GM12891 (cell line): Measurements from ENCODE around the gene SLIT2.

ENCODE experiments used
- DNase-seq: peaks from one replicate; pipeline ENCODE4 v3.0.0; 2011; ENCODE audit warnings: low spot score; ENCODE audit not compliant: insufficient read length
- FAIRE-seq: peaks from 2 replicates; lab custom pipeline; 2011; peaks lifted over from hg19 to GRCh38; lab: Jason Lieb, UNC
- PAX5 ChIP-seq: IDR thresholded peaks from 2 replicates; pipeline ENCODE4 v1.6.1; 2011; ENCODE audit warnings: low read length, moderate library complexity, mild to moderate bottlenecking; ENCODE audit not compliant: insufficient read depth, severe bottlenecking
- POLR2A ChIP-seq: IDR thresholded peaks from 2 replicates; pipeline ENCODE4 v1.6.1; 2011; ENCODE audit warnings: low read depth, low read length, control low read depth
- POLR2AphosphoS5 ChIP-seq: IDR thresholded peaks from 2 replicates; pipeline ENCODE4 v1.6.1; 2011; ENCODE audit warnings: low read depth, low read length, control low read depth
- POU2F2 ChIP-seq: IDR thresholded peaks from 2 replicates; pipeline ENCODE4 v1.6.1; 2011; ENCODE audit warnings: low read depth, mild to moderate bottlenecking, control low read depth, low read length, moderate library complexity
- SPI1 ChIP-seq: IDR thresholded peaks from 2 replicates; pipeline ENCODE4 v1.6.1; 2011; ENCODE audit warnings: low read depth, low read length, control low read depth
- TAF1 ChIP-seq: IDR thresholded peaks from 2 replicates; pipeline ENCODE4 v1.6.1; 2011; ENCODE audit warnings: low read depth, low read length, control low read depth

Gene SLIT2

DNA sequence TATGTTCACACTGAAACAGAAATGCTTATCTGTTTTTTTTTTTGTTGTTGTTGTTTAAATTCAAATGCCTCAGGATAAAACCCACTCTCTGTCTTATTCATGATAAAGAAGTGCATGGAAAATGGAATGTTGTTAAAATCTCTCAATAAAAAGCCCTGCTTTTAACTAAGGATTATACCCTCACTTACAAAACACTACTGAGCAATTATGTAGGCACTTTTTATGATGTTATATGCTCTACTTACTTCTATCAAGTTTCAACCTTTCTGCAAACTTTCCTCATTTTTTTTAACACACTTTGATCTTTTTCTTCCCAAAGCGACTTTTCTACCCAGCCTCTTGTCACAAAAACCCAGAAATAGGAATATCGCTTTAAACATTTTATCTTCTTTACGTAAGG is 26.5 kb downstream of the SLIT2 start:
- DNase-seq (no peak), FAIRE-seq (no peak)
- TF ChIP-seq POU2F2 (no peak), POLR2AphosphoS5 (no peak), PAX5 (no peak), SPI1 (no peak), TAF1 (no peak), POLR2A (no peak)

DNA sequence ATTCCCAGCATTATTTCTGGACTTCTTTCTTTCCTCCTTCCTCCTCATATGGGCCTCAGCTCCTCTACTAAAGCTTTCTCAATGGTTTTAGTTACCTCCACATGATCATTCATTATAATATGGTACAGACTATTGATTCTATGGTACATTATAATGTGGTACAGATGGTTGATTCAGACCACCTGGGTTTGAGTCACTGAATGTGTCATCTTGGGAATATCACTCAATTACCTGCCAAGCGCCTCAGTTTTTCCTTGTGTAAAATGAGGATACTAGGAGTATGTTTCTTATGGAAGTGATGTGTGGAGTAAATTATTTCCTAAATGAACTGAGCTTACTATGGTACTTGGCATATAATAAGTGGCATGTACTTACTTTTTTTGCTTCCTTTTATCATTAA is 27.7 kb downstream of the SLIT2 start:
- no peak for TF ChIP-seq TAF1
- no peak for TF ChIP-seq POU2F2
- TF ChIP-seq PAX5: no peak
- no peak for TF ChIP-seq POLR2AphosphoS5
- TF ChIP-seq POLR2A: no peak
- TF ChIP-seq SPI1: no peak
- FAIRE-seq (no peak), DNase-seq (no peak)

DNA sequence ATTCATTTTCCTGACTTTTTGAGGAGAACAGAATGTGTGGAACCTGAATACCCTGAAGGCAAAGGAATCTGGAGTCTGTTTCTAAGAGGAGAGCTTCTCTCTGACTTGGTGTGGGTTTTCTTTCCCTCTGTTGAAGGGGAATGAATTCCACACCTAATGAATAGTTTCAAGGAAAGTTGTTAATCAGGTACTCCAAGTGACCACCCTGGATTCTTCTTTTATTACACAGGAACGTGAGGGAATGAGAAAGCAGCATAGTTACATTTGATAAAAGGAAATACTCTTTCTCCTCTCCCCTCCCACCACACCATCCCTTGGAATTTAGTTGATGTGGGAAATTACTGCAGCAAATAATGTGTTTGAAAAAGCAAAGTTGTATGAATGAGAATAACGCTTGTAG is 29.7 kb downstream of the SLIT2 start:
- DNase-seq: no peak
- FAIRE-seq: no peak
- TF ChIP-seq POU2F2: no peak
- TF ChIP-seq SPI1: no peak
- no peak for TF ChIP-seq POLR2AphosphoS5
- TF ChIP-seq TAF1: no peak
- TF ChIP-seq PAX5: no peak
- TF ChIP-seq POLR2A: no peak

DNA sequence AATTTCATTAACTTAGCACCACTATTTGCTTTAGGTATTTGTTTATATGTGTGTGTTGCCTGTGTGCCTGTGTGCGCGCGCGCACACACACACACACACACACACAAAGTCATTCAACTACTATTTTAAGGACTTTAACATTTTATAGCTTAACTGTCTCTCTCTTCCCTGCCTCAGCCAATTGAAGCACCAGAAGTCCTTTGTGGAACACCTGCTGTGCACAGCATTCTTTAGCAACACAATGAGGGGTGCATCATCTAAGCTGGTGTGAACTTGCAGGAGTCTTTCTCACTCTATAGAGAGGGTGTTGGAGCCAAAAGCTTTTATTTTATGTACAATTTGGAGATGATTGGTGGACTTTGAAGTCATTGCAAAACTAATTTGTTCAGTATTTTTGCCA is 31.3 kb downstream of the SLIT2 start:
- FAIRE-seq (no peak), DNase-seq (no peak)
- no peak for TF ChIP-seq POLR2AphosphoS5
- TF ChIP-seq POU2F2: no peak
- TF ChIP-seq SPI1: no peak
- no peak for TF ChIP-seq PAX5
- TF ChIP-seq TAF1: no peak
- TF ChIP-seq POLR2A: no peak

DNA sequence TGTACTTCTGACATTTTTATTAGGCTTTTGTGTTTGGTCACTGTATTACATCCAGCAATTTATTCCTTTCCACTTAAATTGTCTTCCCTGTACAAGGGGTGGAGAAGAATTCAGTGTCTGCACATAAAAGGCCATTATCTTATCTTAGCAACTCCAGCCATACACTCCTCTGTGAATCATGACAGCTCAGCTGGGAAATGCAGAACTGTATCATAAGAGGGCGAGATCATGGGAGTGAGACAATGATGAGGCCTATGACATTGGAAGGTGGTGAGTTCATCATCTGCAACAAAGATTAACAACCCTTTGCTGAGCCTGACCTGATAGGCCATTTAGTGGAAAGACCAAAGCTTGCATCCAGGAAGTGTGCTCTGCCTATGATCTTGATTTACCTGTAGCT is 33.3 kb downstream of the SLIT2 start:
- DNase-seq (no peak), FAIRE-seq (no peak)

DNA sequence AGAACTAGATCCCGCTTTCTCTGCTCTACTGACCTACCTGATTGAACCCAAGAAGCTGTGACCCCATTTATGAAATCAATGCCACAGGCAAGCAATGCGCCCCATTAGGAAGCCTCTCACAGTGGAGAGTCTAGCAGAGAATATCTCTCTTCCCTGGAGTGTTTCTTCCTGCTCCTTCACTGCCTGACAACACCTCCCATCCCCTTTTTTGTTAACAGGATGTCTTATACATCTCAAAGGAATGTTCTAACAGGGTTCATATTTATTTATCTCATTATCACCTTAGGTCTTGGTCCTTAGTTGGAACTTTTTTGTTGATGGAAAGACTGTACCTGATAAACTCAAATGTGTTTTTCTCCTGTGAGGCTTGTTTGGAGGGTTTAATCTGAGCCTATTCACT is 35.5 kb downstream of the SLIT2 start:
- DNase-seq: no peak
- no peak for TF ChIP-seq PAX5
- no peak for TF ChIP-seq POU2F2
- no peak for TF ChIP-seq POLR2AphosphoS5
- TF ChIP-seq SPI1: no peak
- no peak for TF ChIP-seq POLR2A
- no peak for TF ChIP-seq TAF1
- FAIRE-seq: no peak

More for the DNA sequence above, 33.3 kb downstream of the SLIT2 start:
- TF ChIP-seq POU2F2: no peak

DNA sequence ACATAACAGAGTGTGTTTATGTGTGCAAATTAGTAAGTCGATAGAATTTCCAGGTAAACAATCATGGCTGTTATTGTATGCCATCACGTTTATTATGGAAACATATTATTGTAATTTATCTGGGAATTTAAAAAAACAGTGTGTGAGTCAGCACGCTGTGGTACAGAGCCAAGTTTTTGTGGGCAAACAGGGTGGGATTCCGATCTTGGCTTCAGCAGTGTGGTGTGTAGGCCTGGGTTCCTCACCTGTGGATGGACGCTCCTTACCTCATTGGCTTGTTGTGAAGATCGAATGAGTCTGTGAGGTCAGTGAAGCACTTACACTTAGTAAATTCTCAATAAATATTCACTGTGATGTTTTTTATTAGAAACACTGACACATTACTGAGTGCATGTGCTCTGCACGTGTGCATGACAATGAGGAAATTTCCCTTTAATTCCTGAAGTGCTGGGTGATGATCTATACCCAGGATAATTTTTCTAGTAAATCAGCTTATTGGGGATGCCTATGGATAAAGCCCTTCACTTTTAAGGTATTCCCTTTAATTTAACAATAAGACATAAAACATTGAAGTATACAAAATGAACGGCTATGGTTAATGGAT is 36.4 kb downstream of the SLIT2 start:
- TF ChIP-seq TAF1: no peak
- TF ChIP-seq PAX5: no peak
- TF ChIP-seq POLR2AphosphoS5: no peak
- no peak for TF ChIP-seq POU2F2
- no peak for TF ChIP-seq SPI1
- TF ChIP-seq POLR2A: no peak
- DNase-seq (no peak), FAIRE-seq (no peak)

DNA sequence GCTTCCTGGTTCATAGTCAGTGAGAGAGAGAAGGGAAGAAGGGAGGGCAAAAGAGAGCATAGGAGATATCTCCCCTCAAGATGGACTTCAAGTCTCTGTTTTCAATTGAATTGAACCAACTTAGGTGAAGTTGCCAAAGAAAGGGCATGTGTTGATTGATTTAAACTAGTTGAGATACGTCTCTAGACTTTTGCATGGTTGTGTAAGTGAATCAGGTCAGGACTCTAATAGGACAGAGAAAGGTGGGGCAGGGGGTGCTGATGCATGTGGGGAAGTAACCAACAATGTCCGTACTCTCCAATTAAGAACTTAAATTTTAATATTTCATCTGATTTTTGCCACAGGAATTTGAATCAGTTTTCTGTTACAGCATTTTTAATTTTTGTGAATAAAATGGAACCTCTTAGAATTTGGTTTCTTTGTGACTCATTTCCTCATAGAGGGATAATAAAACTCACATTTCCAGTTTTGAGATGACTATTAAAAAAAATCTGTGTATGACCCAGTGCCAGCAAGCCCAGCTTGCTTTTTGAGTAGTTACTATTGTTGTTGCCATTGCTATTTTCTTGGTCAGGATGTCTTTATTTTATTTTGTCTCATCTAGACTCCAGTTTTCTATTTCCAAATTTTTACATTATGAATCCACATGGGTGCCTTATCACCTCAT is 37.3 kb downstream of the SLIT2 start:
- no peak for TF ChIP-seq POLR2AphosphoS5
- TF ChIP-seq SPI1: no peak
- TF ChIP-seq POLR2A: no peak
- no peak for TF ChIP-seq POU2F2
- TF ChIP-seq TAF1: no peak
- no peak for TF ChIP-seq PAX5
- FAIRE-seq (no peak), DNase-seq (no peak)

DNA sequence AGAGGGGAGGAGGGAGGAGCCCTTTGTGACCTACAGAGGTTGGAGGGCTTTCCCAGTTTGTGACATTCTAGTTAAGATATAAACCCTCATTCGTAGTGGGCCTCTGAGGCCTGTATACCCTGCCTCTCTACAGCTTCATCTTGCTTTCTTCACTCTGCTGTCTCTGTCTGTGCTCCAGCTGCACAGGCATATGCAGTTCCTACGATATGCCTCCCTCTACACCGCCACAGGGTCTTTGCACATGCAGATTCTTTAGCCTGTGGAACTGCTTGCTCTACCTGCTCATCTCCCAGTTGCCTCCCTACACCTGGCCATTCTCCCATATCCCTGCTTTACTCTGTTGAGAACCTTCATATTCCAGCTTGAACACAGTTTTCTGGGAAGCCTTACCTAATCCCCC is 38.1 kb downstream of the SLIT2 start:
- FAIRE-seq (no peak), DNase-seq (no peak)
- TF ChIP-seq POU2F2 (no peak), POLR2A (no peak), SPI1 (no peak), PAX5 (no peak), TAF1 (no peak), POLR2AphosphoS5 (no peak)
